GM23248 (cell line): ENCODE results near the gene LCN12.

Experiments
- EZH2 ChIP-seq: fragments of 200-600 bp; sonication (generic); IDR thresholded peaks from 2 replicates; pipeline ENCODE4 v1.6.1; 2018; ENCODE audit warnings: antibody characterized with exemption, mild to moderate bottlenecking; ENCODE audit not compliant: insufficient read depth, poor library complexity, severe bottlenecking
- EZH2phosphoT487 ChIP-seq: fragments of 200-600 bp; sonication (generic); IDR thresholded peaks from 2 replicates; pipeline ENCODE4 v1.6.1; 2018; ENCODE audit warnings: antibody characterized with exemption, moderate library complexity, mild to moderate bottlenecking, low read depth; ENCODE audit not compliant: insufficient read depth

DNA sequence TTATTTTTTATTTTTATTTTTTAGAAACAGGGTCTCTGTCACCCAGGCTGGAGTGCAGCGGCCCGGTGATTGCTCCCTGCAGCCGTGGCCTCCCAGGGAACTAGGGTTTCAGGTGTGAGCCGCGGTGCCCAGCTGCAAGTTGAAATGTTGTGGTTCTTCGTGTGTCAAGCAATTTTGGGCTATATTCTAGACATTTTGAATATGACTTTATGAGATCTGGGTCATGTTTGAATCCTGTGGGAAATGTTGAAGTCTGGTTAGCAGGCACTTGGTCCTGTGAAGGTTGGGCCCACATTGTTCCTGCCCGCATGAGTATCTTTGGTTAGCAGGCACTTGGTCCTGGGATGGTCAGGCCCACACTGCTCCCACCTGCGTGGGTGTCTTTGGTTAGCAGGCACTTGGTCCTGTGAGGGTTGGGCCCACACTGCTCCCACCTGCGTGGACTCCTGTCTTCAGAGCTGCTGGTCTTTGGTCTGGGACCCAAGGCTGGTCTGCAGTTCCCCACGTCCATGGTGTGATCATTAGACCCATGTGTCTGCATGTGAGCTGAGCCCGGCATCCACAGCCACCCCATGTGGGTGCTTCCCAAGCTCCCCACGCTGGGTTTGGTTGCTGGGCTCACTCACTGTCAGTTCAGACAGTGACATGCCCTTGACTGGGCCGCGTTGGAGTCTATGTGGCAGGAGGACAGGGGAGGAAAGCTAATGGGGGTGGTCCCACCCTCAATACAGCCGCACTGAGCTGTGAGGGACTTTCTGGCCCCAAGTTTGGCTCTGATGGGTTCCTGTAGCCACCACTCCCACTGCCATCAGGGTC lies 14.7 kb upstream of the LCN12 start:
- TF ChIP-seq EZH2 (no peak), EZH2phosphoT487 (no peak)
